Panc1 (cell line): ENCODE results near the gene HTT. TPM values are rescaled to one million over a fixed set of nuclear protein-coding genes. Genes with fewer than 3 reads are reported as not detected.

Source experiments
- ATAC-seq: fragments of 200-7000 bp; cut with Tn5 transposase; 2 replicates; pipeline ENCODE4 v1.9.1; 2020; ENCODE audit warnings: mild to moderate bottlenecking, moderate library complexity
- BruUV-seq: library from RNA; stranded (reverse); fragments of 400-500 nt; replicated peaks from 2 replicates; lab custom pipeline; 2021; lab: Mats Ljungman, UMichigan
- CTCF ChIA-PET: fragments of 300-600 bp; sonication (Branson Sonifier 250); formaldehyde crosslinking; loops from one replicate; lab custom pipeline; 2022; ENCODE audit warnings: antibody characterized with exemption; lab: Charles Lee
- POLR2A ChIA-PET: fragments of 300-600 bp; sonication (Branson Sonifier 250); formaldehyde crosslinking; loops from one replicate; lab custom pipeline; 2022; ENCODE audit warnings: antibody characterized with exemption; lab: Charles Lee
- DNase-seq: peaks from one replicate; pipeline ENCODE4 v3.0.0-alpha.2; 2010; ENCODE audit warnings: low read depth, low spot score
- H3K27ac ChIP-seq: 2 replicates; pipeline ENCODE4 v1.5.1; 2011; ENCODE audit warnings: mild to moderate bottlenecking, low read length, inconsistent platforms
- H3K27me3 ChIP-seq: fragments of 200-500 bp; sonication (Bioruptor generic); 2 replicates; pipeline ENCODE4 v1.6.0; 2014; ENCODE audit warnings: low read length, inconsistent platforms; ENCODE audit not compliant: control insufficient read depth, insufficient read depth
- H3K36me3 ChIP-seq: fragments of 200-500 bp; sonication (Bioruptor generic); 2 replicates; pipeline ENCODE4 v1.5.1; 2014; ENCODE audit warnings: inconsistent platforms, mild to moderate bottlenecking, low read length, moderate library complexity; ENCODE audit not compliant: control insufficient read depth, insufficient read depth
- H3K4me1 ChIP-seq: 2 replicates; pipeline ENCODE4 v1.5.1; 2011; ENCODE audit warnings: inconsistent platforms, mild to moderate bottlenecking, low read length, moderate library complexity; ENCODE audit not compliant: control insufficient read depth, insufficient read depth
- H3K4me3 ChIP-seq, 2 experiments: 2 replicates each; pipeline ENCODE4 v1.5.1; 2011 to 2012; ENCODE audit warnings: low read depth in 2 of 2, low read length in 2 of 2, mild to moderate bottlenecking in 2 of 2, inconsistent platforms in 1 of 2, moderate library complexity in 1 of 2
- H3K9me3 ChIP-seq: fragments of 200-500 bp; sonication (Bioruptor generic); 2 replicates; pipeline ENCODE4 v1.5.1; 2014; ENCODE audit warnings: low read depth, mild to moderate bottlenecking, inconsistent platforms, low read length, moderate library complexity; ENCODE audit not compliant: control insufficient read depth, insufficient read depth
- POLR2AphosphoS5 ChIP-seq: IDR thresholded peaks from 2 replicates; pipeline ENCODE4 v1.6.1; 2012; ENCODE audit warnings: mild to moderate bottlenecking, low read depth, low read length, moderate library complexity
- REST ChIP-seq, 2 experiments: IDR thresholded peaks; 2 replicates each; pipeline ENCODE4 v1.6.1; 2011 to 2012; ENCODE audit warnings: low read depth in 2 of 2, control low read depth in 1 of 2, low read length in 1 of 2, mild to moderate bottlenecking in 1 of 2, moderate library complexity in 1 of 2; ENCODE audit not compliant: insufficient read depth in 1 of 2
- SIN3A ChIP-seq: IDR thresholded peaks from 2 replicates; pipeline ENCODE4 v1.6.1; 2012; ENCODE audit warnings: low read depth, mild to moderate bottlenecking, low read length, moderate library complexity, borderline replicate concordance; ENCODE audit not compliant: insufficient read depth
- TCF7L2 ChIP-seq: IDR thresholded peaks from 2 replicates; pipeline ENCODE4 v1.6.1; 2011; ENCODE audit warnings: mild to moderate bottlenecking, low read depth, low read length, inconsistent platforms
- in situ Hi-C: cut with HindIII; loops from 2 replicates; pipeline ENCODE4 v1.10.0; 2016; ENCODE audit warnings: low sequenced_read_pairs, low pct_unique_long_range_greater_than_20kb
- intact Hi-C: fragments of 100-400 bp; cut with micrococcal nuclease; formaldehyde crosslinking; loops from one replicate; pipeline ENCODE4 v1.10.0; 2022; ENCODE audit not compliant: unreplicated experiment
- total RNA-seq: library from RNA; stranded (reverse); gene quantifications from one replicate; pipeline ENCODE4 v1.2.1, GENCODE V29; 2021; ENCODE audit not compliant: unreplicated experiment
- TF ChIP-seq, protein P1 (sequence below): fragments of 450-650 bp; IDR thresholded peaks from 2 replicates; pipeline ENCODE4 v1.5.1; 2017; ENCODE audit warnings: mild to moderate bottlenecking

Gene HTT
- total RNA-seq, 1 experiment from 2014 or later, result 24.7 TPM

- H3K4me1 ChIP-seq, result no peaks in the 10 kb centered on the region
- no peaks in the 10 kb centered on the region for H3K27me3 ChIP-seq
- TF ChIP-seq TCF7L2, result no peak
- TF ChIP-seq, protein P1, sequence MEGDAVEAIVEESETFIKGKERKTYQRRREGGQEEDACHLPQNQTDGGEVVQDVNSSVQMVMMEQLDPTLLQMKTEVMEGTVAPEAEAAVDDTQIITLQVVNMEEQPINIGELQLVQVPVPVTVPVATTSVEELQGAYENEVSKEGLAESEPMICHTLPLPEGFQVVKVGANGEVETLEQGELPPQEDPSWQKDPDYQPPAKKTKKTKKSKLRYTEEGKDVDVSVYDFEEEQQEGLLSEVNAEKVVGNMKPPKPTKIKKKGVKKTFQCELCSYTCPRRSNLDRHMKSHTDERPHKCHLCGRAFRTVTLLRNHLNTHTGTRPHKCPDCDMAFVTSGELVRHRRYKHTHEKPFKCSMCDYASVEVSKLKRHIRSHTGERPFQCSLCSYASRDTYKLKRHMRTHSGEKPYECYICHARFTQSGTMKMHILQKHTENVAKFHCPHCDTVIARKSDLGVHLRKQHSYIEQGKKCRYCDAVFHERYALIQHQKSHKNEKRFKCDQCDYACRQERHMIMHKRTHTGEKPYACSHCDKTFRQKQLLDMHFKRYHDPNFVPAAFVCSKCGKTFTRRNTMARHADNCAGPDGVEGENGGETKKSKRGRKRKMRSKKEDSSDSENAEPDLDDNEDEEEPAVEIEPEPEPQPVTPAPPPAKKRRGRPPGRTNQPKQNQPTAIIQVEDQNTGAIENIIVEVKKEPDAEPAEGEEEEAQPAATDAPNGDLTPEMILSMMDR, result no peak
- TF ChIP-seq SIN3A, result no peak
- peaks cover 2% of the 10 kb centered on the region; the same call in 1 of the 2 replicates for H3K36me3 ChIP-seq
- DNase-seq, result no peak
- intact Hi-C loops, result no loop called here
- BruUV-seq, result no TSS peak
- no peaks in the 10 kb centered on the region for H3K9me3 ChIP-seq
- ATAC-seq, result no peak
- H3K4me3 ChIP-seq, result no peak overlapping the region
- no peak overlapping the region for H3K27ac ChIP-seq
- ChIA-PET POLR2A (no interaction called here), CTCF (no interaction called here)
- in situ Hi-C loops, result no loop called here
These were observed 113.6 kb downstream of the HTT start for GRCh38 chr4:3188118-3188517.

GRCh38 chr4:3189459-3189858, 115.0 kb downstream of the HTT start:
- intact Hi-C loops, result no loop called here
- H3K36me3 ChIP-seq, result peaks cover 2% of the 10 kb centered on the region; the same call in 1 of the 2 replicates

More at GRCh38 chr4:3189459-3189858, 115.0 kb downstream of the HTT start:
- TF ChIP-seq SIN3A (no peak), REST (IDR thresholded peaks at IDR 0.05; ENCODE audit: insufficient read depth in 1 of 2, low read depth in 2 of 2, low read length in 1 of 2) (no peak), POLR2AphosphoS5 (no peak), TCF7L2 (no peak)
- TF ChIP-seq, protein P1, result no peak
- BruUV-seq, result no TSS peak
- ChIA-PET POLR2A (no interaction called here), CTCF (interaction anchor here (0.7 kb wide), 1 partner anchor 256 kb away, joined by 3 read pairs; no protein-coding TSS in a partner anchor)
- Histone ChIP-seq H3K4me3 (no peak overlapping the region), H3K9me3 (no peaks in the 10 kb centered on the region), H3K27ac (no peak overlapping the region), H3K27me3 (no peaks in the 10 kb centered on the region), H3K4me1 (no peaks in the 10 kb centered on the region)
- DNase-seq, result no peak
- ATAC-seq, result no peak
- in situ Hi-C loops, result no loop called here
